ENCODE data around the gene MB21D2.

GRCh38 chr3:192804502-192804901 lies 113.2 kb downstream of the MB21D2 start:
- TF ChIP-seq EZH2phosphoT487 (IDR thresholded peaks at IDR 0.05) (no peak), CTCF (IDR thresholded peaks at IDR 0.05) (no peak), EZH2 (IDR thresholded peaks at IDR 0.05) (no peak)
